HEK293 (cell line): ENCODE measurements around the gene LMF1.

Experiments
- HOXA7 ChIP-seq: sonication (generic); formaldehyde crosslinking; IDR thresholded peaks from 2 replicates; pipeline ENCODE4 v1.8.1; 2022; ENCODE audit warnings: missing genetic modification reagents, borderline replicate concordance
- IKZF3 ChIP-seq: fragments of 450-650 bp; IDR thresholded peaks from 2 replicates; pipeline ENCODE4 v1.5.0; 2018; ENCODE audit warnings: missing biosample characterization, mild to moderate bottlenecking, missing genetic modification characterization, moderate library complexity
- KLF1 ChIP-seq: fragments of 450-650 bp; formaldehyde crosslinking; IDR thresholded peaks from 2 replicates; pipeline ENCODE4 v1.5.1; 2016; ENCODE audit warnings: missing biosample characterization, missing genetic modification characterization
- RBAK ChIP-seq: fragments of 450-650 bp; formaldehyde crosslinking; IDR thresholded peaks from 2 replicates; pipeline ENCODE4 v1.5.1; 2016; ENCODE audit warnings: missing biosample characterization, missing genetic modification characterization
- ZBTB20 ChIP-seq: fragments of 450-650 bp; formaldehyde crosslinking; IDR thresholded peaks from 2 replicates; pipeline ENCODE4 v1.5.1; 2016; ENCODE audit warnings: missing biosample characterization, missing genetic modification characterization
- ZBTB6 ChIP-seq: fragments of 450-650 bp; formaldehyde crosslinking; IDR thresholded peaks from 2 replicates; pipeline ENCODE4 v1.5.1; 2017; ENCODE audit warnings: missing biosample characterization, missing genetic modification characterization
- ZBTB7A ChIP-seq: fragments of 450-650 bp; formaldehyde crosslinking; IDR thresholded peaks from 2 replicates; pipeline ENCODE4 v1.5.1; 2016; ENCODE audit warnings: low read depth, missing biosample characterization, missing genetic modification characterization
- ZIC2 ChIP-seq: fragments of 450-650 bp; formaldehyde crosslinking; IDR thresholded peaks from 2 replicates; pipeline ENCODE4 v1.5.1; 2016; ENCODE audit warnings: missing biosample characterization, missing genetic modification characterization
- ZNF10 ChIP-seq: fragments of 450-650 bp; formaldehyde crosslinking; IDR thresholded peaks from 2 replicates; pipeline ENCODE4 v1.5.1; 2017; ENCODE audit warnings: missing biosample characterization, missing genetic modification characterization
- ZNF133 ChIP-seq: fragments of 450-650 bp; formaldehyde crosslinking; IDR thresholded peaks from 2 replicates; pipeline ENCODE4 v1.5.1; 2016; ENCODE audit warnings: missing biosample characterization, missing genetic modification characterization
- ZNF138 ChIP-seq: fragments of 450-650 bp; formaldehyde crosslinking; IDR thresholded peaks from 2 replicates; pipeline ENCODE4 v1.5.1; 2016; ENCODE audit warnings: missing biosample characterization, missing genetic modification characterization, borderline replicate concordance
- ZNF140 ChIP-seq: fragments of 450-650 bp; formaldehyde crosslinking; IDR thresholded peaks from 2 replicates; pipeline ENCODE4 v1.5.1; 2016; ENCODE audit warnings: missing biosample characterization, missing genetic modification characterization
- ZNF16 ChIP-seq: fragments of 450-650 bp; formaldehyde crosslinking; IDR thresholded peaks from 2 replicates; pipeline ENCODE4 v1.5.1; 2016; ENCODE audit warnings: low read depth, missing biosample characterization, missing genetic modification characterization
- ZNF169 ChIP-seq: fragments of 450-650 bp; formaldehyde crosslinking; IDR thresholded peaks from 2 replicates; pipeline ENCODE4 v1.5.1; 2016; ENCODE audit warnings: missing biosample characterization, missing genetic modification characterization
- ZNF221 ChIP-seq: fragments of 450-650 bp; formaldehyde crosslinking; IDR thresholded peaks from 2 replicates; pipeline ENCODE4 v1.5.1; 2017; ENCODE audit warnings: missing biosample characterization, missing genetic modification characterization, borderline replicate concordance
- ZNF239 ChIP-seq: fragments of 450-650 bp; formaldehyde crosslinking; IDR thresholded peaks from 2 replicates; pipeline ENCODE4 v1.5.1; 2016; ENCODE audit warnings: missing biosample characterization, missing genetic modification characterization
- ZNF248 ChIP-seq: fragments of 450-650 bp; formaldehyde crosslinking; IDR thresholded peaks from 2 replicates; pipeline ENCODE4 v1.5.1; 2017; ENCODE audit warnings: missing biosample characterization, missing genetic modification characterization
- ZNF274 ChIP-seq, 2 experiments: fragments of 200-500 bp in 1 of 2; fragments of 450-650 bp in 1 of 2; sonication (Bioruptor generic) in 1 of 2; formaldehyde crosslinking in 1 of 2; IDR thresholded peaks; 2 replicates each; pipeline versions ENCODE4 v1.5.1 to v1.6.1; 2014 to 2016; ENCODE audit warnings: borderline replicate concordance in 1 of 2, inconsistent platforms in 1 of 2, low read length in 1 of 2, missing biosample characterization in 1 of 2, missing genetic modification characterization in 1 of 2
- ZNF341 ChIP-seq: fragments of 450-650 bp; formaldehyde crosslinking; IDR thresholded peaks from 2 replicates; pipeline ENCODE4; 2016; ENCODE audit warnings: low read depth, missing biosample characterization, missing genetic modification characterization
- ZNF362 ChIP-seq: fragments of 450-650 bp; formaldehyde crosslinking; IDR thresholded peaks from 2 replicates; pipeline ENCODE4 v1.5.1; 2016; ENCODE audit warnings: missing biosample characterization, missing genetic modification characterization
- ZNF391 ChIP-seq: fragments of 450-650 bp; formaldehyde crosslinking; IDR thresholded peaks from 2 replicates; pipeline ENCODE4 v1.5.1; 2016; ENCODE audit warnings: low read depth, missing biosample characterization, missing genetic modification characterization, borderline replicate concordance
- ZNF398 ChIP-seq: fragments of 450-650 bp; formaldehyde crosslinking; IDR thresholded peaks from 2 replicates; pipeline ENCODE4 v1.5.1; 2017; ENCODE audit warnings: missing biosample characterization, missing genetic modification characterization
- ZNF513 ChIP-seq: fragments of 450-650 bp; IDR thresholded peaks from 2 replicates; pipeline ENCODE4 v1.5.1; 2018; ENCODE audit warnings: missing biosample characterization, missing genetic modification characterization
- ZNF571 ChIP-seq: fragments of 450-650 bp; formaldehyde crosslinking; IDR thresholded peaks from 2 replicates; pipeline ENCODE4 v1.5.0; 2017; ENCODE audit warnings: missing biosample characterization, missing genetic modification characterization
- ZNF580 ChIP-seq: fragments of 450-650 bp; formaldehyde crosslinking; IDR thresholded peaks from 2 replicates; pipeline ENCODE4 v1.5.1; 2016; ENCODE audit warnings: missing biosample characterization, missing genetic modification characterization
- ZNF600 ChIP-seq: fragments of 450-650 bp; formaldehyde crosslinking; IDR thresholded peaks from 2 replicates; pipeline ENCODE4 v1.5.1; 2016; ENCODE audit warnings: missing biosample characterization, missing genetic modification characterization
- ZNF621 ChIP-seq: fragments of 450-650 bp; formaldehyde crosslinking; IDR thresholded peaks from 2 replicates; pipeline ENCODE4 v1.5.1; 2017; ENCODE audit warnings: missing biosample characterization, missing genetic modification characterization
- ZNF623 ChIP-seq: fragments of 450-650 bp; formaldehyde crosslinking; IDR thresholded peaks from 2 replicates; pipeline ENCODE4 v1.5.1; 2016; ENCODE audit warnings: missing biosample characterization, missing genetic modification characterization
- ZNF629 ChIP-seq: fragments of 450-650 bp; formaldehyde crosslinking; IDR thresholded peaks from 2 replicates; pipeline ENCODE4 v1.5.1; 2017; ENCODE audit warnings: missing biosample characterization, missing genetic modification characterization
- ZNF664 ChIP-seq: fragments of 450-650 bp; formaldehyde crosslinking; IDR thresholded peaks from 2 replicates; pipeline ENCODE4 v1.5.1; 2016; ENCODE audit warnings: missing biosample characterization, missing genetic modification characterization
- ZNF704 ChIP-seq: fragments of 450-650 bp; formaldehyde crosslinking; IDR thresholded peaks from 2 replicates; pipeline ENCODE4 v1.5.1; 2016; ENCODE audit warnings: missing biosample characterization, missing genetic modification characterization
- ZNF776 ChIP-seq: fragments of 450-650 bp; formaldehyde crosslinking; IDR thresholded peaks from 2 replicates; pipeline ENCODE4 v1.5.0; 2017; ENCODE audit warnings: missing biosample characterization, missing genetic modification characterization, borderline replicate concordance
- ZNF777 ChIP-seq: fragments of 450-650 bp; formaldehyde crosslinking; IDR thresholded peaks from 2 replicates; pipeline ENCODE4 v1.5.1; 2017; ENCODE audit warnings: missing biosample characterization, missing genetic modification characterization, borderline replicate concordance
- ZNF785 ChIP-seq: fragments of 450-650 bp; formaldehyde crosslinking; IDR thresholded peaks from 2 replicates; pipeline ENCODE4 v1.5.1; 2016; ENCODE audit warnings: missing biosample characterization, missing genetic modification characterization

Gene LMF1

GRCh38 chr16:807347-808084 lies 163.3 kb downstream of the LMF1 start (continued):
- TF ChIP-seq ZBTB7A (tag by site-specific recombination) (no peak; the same call in 1 of the 2 replicates), ZNF10 (tag by site-specific recombination) (no peak), ZNF133 (no peak), ZNF138 (tag by site-specific recombination) (no peak), ZNF239 (tag by site-specific recombination) (no peak), ZNF398 (tag by site-specific recombination) (no peak), ZNF341 (tag by site-specific recombination) (no peak), ZNF600 (tag by site-specific recombination) (no peak), KLF1 (tag by site-specific recombination) (peak; percentile 20; the same call in 1 of the 2 replicates), ZNF16 (tag by site-specific recombination) (no peak), ZNF621 (tag by site-specific recombination) (no peak), ZBTB20 (tag by site-specific recombination) (peak; percentile 88), IKZF3 (0 out of 2 replicates have a peak, but pooled peaks have one; percentile 15), ZNF580 (tag by site-specific recombination) (peak; percentile 98), ZNF274 (IDR thresholded peaks at IDR 0.05; ENCODE audit: low read length) (no peak), ZNF274 (tag by site-specific recombination; IDR thresholded peaks at IDR 0.05; ENCODE audit: borderline replicate concordance) (no peak), ZNF776 (tag by site-specific recombination) (no peak), ZNF785 (tag by site-specific recombination) (no peak), ZNF362 (no peak), ZNF391 (tag by site-specific recombination) (no peak), ZNF513 (no peak), ZNF777 (peak; percentile 61; the same call in 1 of the 2 replicates), ZNF248 (tag by site-specific recombination) (no peak), ZNF221 (0 out of 2 replicates have a peak, but pooled peaks have one; percentile 25), ZNF704 (tag by site-specific recombination) (no peak), ZIC2 (tag by site-specific recombination) (0 out of 2 replicates have a peak, but pooled peaks have one; percentile 13), HOXA7 (CRISPR knock-in tag) (no peak), ZNF629 (tag by site-specific recombination) (peak; percentile 100), ZNF571 (tag by site-specific recombination) (no peak), RBAK (no peak), ZNF623 (tag by site-specific recombination) (no peak), ZNF140 (no peak), ZBTB6 (tag by site-specific recombination) (no peak), ZNF664 (no peak), ZNF169 (no peak)
